Retinal pigment epithelial cell (primary cell): ENCODE measurements around the gene BTD.
A peak's percentile ranks its signal among the peaks of the same experiment; 100 is the strongest.

Experiments used
- DNase-seq: peaks from one replicate; pipeline ENCODE4 v3.0.0-alpha.2; 2010; ENCODE audit warnings: low read depth
- H3K4me3 ChIP-seq: 2 replicates; pipeline ENCODE4 v1.5.1; 2011; ENCODE audit warnings: mild to moderate bottlenecking, low read length, control low read depth, moderate library complexity
- CTCF ChIP-seq: conservative IDR thresholded peaks from 2 replicates; pipeline ENCODE4 v1.5.1; 2011; ENCODE audit warnings: low read depth, low read length, control low read depth, inconsistent platforms

The BTD gene

GRCh38 chr3:15601399-15602145 is at the start of gene BTD, which contains the start of gene HACL1:
BTD (plus strand) TSS chr3:15601745; CDS start chr3:15635440, 33,695 bp downstream.
HACL1 (minus strand) TSS chr3:15601569; CDS start chr3:15601463, 106 bp downstream.
- peak; percentile 99 for DNase-seq
- peak; percentile 27 for TF ChIP-seq CTCF
- H3K4me3 ChIP-seq: peak within 1 kb of the TSS; percentile 100

- no peak for TF ChIP-seq CTCF
- no peak for DNase-seq
- no peak overlapping the region for H3K4me3 ChIP-seq
Measured at GRCh38 chr3:15551902-15552301, 49.6 kb upstream of the BTD start.

GRCh38 chr3:15553749-15554148 is 47.8 kb upstream of the BTD start:
- H3K4me3 ChIP-seq: no peak overlapping the region
- no peak for DNase-seq
- TF ChIP-seq CTCF: no peak

GRCh38 chr3:15556512-15556911 is 45.0 kb upstream of the BTD start:
- no peak for DNase-seq
- H3K4me3 ChIP-seq: no peak overlapping the region
- TF ChIP-seq CTCF: no peak

- H3K4me3 ChIP-seq: no peak overlapping the region
- peak; percentile 59 for TF ChIP-seq CTCF
- no peak for DNase-seq
Measured at GRCh38 chr3:15557511-15557946, 44.0 kb upstream of the BTD start.

- no peak for DNase-seq
- no peak for TF ChIP-seq CTCF
- no peak overlapping the region for H3K4me3 ChIP-seq
Measured at GRCh38 chr3:15558581-15558980, 43.0 kb upstream of the BTD start.

- no peak for TF ChIP-seq CTCF
- H3K4me3 ChIP-seq: no peak overlapping the region
- no peak for DNase-seq
Measured at GRCh38 chr3:15562560-15562959, 39.0 kb upstream of the BTD start.
